ENCODE results near the gene SLC25A25. TPM values are rescaled to one million over a fixed set of nuclear protein-coding genes. Genes with fewer than 3 reads are reported as not detected.

SLC25A25 gene
- total and polyA plus RNA-seq, 2 of the 8 experiments (the other 6 are each of a cell fraction or from before 2014, with no cell fraction given): 6.5 to 18.5 TPM

Other genes with a start within 250 kb of the SLC25A25 start
- gene ENG, start 213.6 kb upstream of the SLC25A25 start, total RNA-seq (2021; fragmentation: NEBNext Ultra II Directional; extraction: Animal tissue kit (Norgen Biotek cat#: 25700)): 4.2 and 4.4 TPM in 2 replicates
- gene ENG, start 213.6 kb upstream of the SLC25A25 start, polyA plus RNA-seq (2011; rRNA removed): 1.8 and 3.2 TPM in 2 replicates
- 35.9 and 37.9 TPM in 2 replicates for gene AK1, start 190.6 kb upstream of the SLC25A25 start, total RNA-seq (2021; fragmentation: NEBNext Ultra II Directional; extraction: Animal tissue kit (Norgen Biotek cat#: 25700))
- 39.2 and 44.1 TPM in 2 replicates for gene AK1, start 190.6 kb upstream of the SLC25A25 start, polyA plus RNA-seq (2011; rRNA removed)
- 37.7 and 43.7 TPM in 2 replicates for gene ST6GALNAC6, start 168.6 kb upstream of the SLC25A25 start, total RNA-seq (2021; fragmentation: NEBNext Ultra II Directional; extraction: Animal tissue kit (Norgen Biotek cat#: 25700))
- gene ST6GALNAC6, start 168.6 kb upstream of the SLC25A25 start, polyA plus RNA-seq (2011; rRNA removed): 64.4 and 72.9 TPM in 2 replicates
- 21.8 and 27.0 TPM in 2 replicates for gene ST6GALNAC4, start 151.2 kb upstream of the SLC25A25 start, total RNA-seq (2021; fragmentation: NEBNext Ultra II Directional; extraction: Animal tissue kit (Norgen Biotek cat#: 25700))
- gene ST6GALNAC4, start 151.2 kb upstream of the SLC25A25 start, polyA plus RNA-seq (2011; rRNA removed): 34.1 and 49.5 TPM in 2 replicates
- gene PIP5KL1, start 137.5 kb upstream of the SLC25A25 start, total RNA-seq (2021; fragmentation: NEBNext Ultra II Directional; extraction: Animal tissue kit (Norgen Biotek cat#: 25700)): 12.2 and 13.4 TPM in 2 replicates
- gene PIP5KL1, start 137.5 kb upstream of the SLC25A25 start, polyA plus RNA-seq (2011; rRNA removed): 15.4 and 27.4 TPM in 2 replicates
- 45.4 and 48.8 TPM in 2 replicates for gene DPM2, start 130.4 kb upstream of the SLC25A25 start, total RNA-seq (2021; fragmentation: NEBNext Ultra II Directional; extraction: Animal tissue kit (Norgen Biotek cat#: 25700))
- 95.4 and 110 TPM in 2 replicates for gene DPM2, start 130.4 kb upstream of the SLC25A25 start, polyA plus RNA-seq (2011; rRNA removed)
- 50.8 and 51.3 TPM in 2 replicates for gene EEIG1, start 87.2 kb upstream of the SLC25A25 start, total RNA-seq (2021; fragmentation: NEBNext Ultra II Directional; extraction: Animal tissue kit (Norgen Biotek cat#: 25700))
- gene EEIG1, start 87.2 kb upstream of the SLC25A25 start, polyA plus RNA-seq (2011; rRNA removed): 29.8 and 61.0 TPM in 2 replicates
- gene NAIF1, start 912 bp upstream of the SLC25A25 start, total RNA-seq (2021; fragmentation: NEBNext Ultra II Directional; extraction: Animal tissue kit (Norgen Biotek cat#: 25700)): 8.7 and 11.6 TPM in 2 replicates
- 9.0 and 11.2 TPM in 2 replicates for gene NAIF1, start 912 bp upstream of the SLC25A25 start, polyA plus RNA-seq (2011; rRNA removed)
- gene PTGES2, start 59.5 kb downstream of the SLC25A25 start, total RNA-seq (2021; fragmentation: NEBNext Ultra II Directional; extraction: Animal tissue kit (Norgen Biotek cat#: 25700)): 76.9 and 81.2 TPM in 2 replicates
- 80.7 and 119 TPM in 2 replicates for gene PTGES2, start 59.5 kb downstream of the SLC25A25 start, polyA plus RNA-seq (2011; rRNA removed)
- gene LCN2, start 81.2 kb downstream of the SLC25A25 start, total RNA-seq (2021; fragmentation: NEBNext Ultra II Directional; extraction: Animal tissue kit (Norgen Biotek cat#: 25700)): 1.1 and 1.4 TPM in 2 replicates
- 1.6 TPM in 2 replicates for gene LCN2, start 81.2 kb downstream of the SLC25A25 start, polyA plus RNA-seq (2011; rRNA removed)
- gene BBLN, start 92.0 kb downstream of the SLC25A25 start, total RNA-seq (2021; fragmentation: NEBNext Ultra II Directional; extraction: Animal tissue kit (Norgen Biotek cat#: 25700)): 63.1 and 66.4 TPM in 2 replicates
- gene BBLN, start 92.0 kb downstream of the SLC25A25 start, polyA plus RNA-seq (2011; rRNA removed): 164 and 264 TPM in 2 replicates
- gene CIZ1, start 123.3 kb downstream of the SLC25A25 start, total RNA-seq (2021; fragmentation: NEBNext Ultra II Directional; extraction: Animal tissue kit (Norgen Biotek cat#: 25700)): 103 and 107 TPM in 2 replicates
- 66.0 and 87.0 TPM in 2 replicates for gene CIZ1, start 123.3 kb downstream of the SLC25A25 start, polyA plus RNA-seq (2011; rRNA removed)
- gene DNM1, start 135.1 kb downstream of the SLC25A25 start, total RNA-seq (2021; fragmentation: NEBNext Ultra II Directional; extraction: Animal tissue kit (Norgen Biotek cat#: 25700)): 43.7 and 62.7 TPM in 2 replicates
- 34.3 and 55.4 TPM in 2 replicates for gene DNM1, start 135.1 kb downstream of the SLC25A25 start, polyA plus RNA-seq (2011; rRNA removed)
- gene GOLGA2, start 207.8 kb downstream of the SLC25A25 start, total RNA-seq (2021; fragmentation: NEBNext Ultra II Directional; extraction: Animal tissue kit (Norgen Biotek cat#: 25700)): 43.6 and 50.1 TPM in 2 replicates
- gene GOLGA2, start 207.8 kb downstream of the SLC25A25 start, polyA plus RNA-seq (2011; rRNA removed): 13.1 and 15.9 TPM in 2 replicates
- gene SWI5, start 208.0 kb downstream of the SLC25A25 start, total RNA-seq (2021; fragmentation: NEBNext Ultra II Directional; extraction: Animal tissue kit (Norgen Biotek cat#: 25700)): 25.5 and 29.0 TPM in 2 replicates
- gene SWI5, start 208.0 kb downstream of the SLC25A25 start, polyA plus RNA-seq (2011; rRNA removed): 54.6 and 59.5 TPM in 2 replicates